Hematopoietic multipotent progenitor cell treated with erythropoietin and hydrocortisone succinate and interleukin-3 and kit ligand, for 6 days (in vitro differentiated cells): Measurements from ENCODE around the gene FLRT2.

Experiments used
- DNase-seq: peaks from one replicate; pipeline ENCODE4 v3.0.0-alpha.2; 2015

FLRT2 gene

DNA sequence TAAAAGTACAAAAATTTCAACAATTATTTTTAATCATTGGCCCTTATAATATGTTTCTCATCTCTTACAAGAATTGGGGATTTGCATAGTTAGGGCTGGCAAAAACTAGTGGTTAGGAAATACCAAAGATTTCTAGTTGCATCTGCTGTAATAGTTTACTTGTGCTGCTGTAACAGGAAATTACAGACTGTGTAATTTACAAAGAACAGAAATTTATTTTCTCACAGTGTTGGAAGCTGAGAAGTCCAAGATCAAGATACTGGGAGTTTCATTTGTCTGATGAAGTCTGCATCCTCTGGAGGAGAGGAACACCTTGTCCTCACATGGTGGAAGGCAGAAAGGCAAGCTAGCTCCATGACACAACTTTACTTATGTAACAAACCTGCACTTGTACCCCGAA lies 157.0 kb downstream of the FLRT2 start:
- DNase-seq: no peak

DNA sequence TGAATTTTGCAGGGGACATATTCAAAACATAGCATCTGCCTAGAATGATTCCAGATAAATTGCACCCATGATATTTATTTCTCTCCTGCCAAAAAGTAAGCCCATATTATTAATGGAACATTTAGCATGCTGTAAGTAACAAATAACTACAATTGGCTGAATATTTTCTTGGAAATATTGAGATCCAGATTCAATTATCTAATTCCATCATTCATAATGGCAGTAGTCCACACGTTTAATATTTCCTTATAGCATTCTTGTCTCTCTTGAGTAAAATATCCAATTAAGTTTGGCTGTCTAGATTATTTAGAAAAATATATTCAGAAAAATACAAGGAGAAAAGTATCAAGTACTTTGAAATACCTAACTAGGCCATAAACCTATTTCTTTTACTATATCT lies 157.5 kb downstream of the FLRT2 start:
- no peak for DNase-seq

DNA sequence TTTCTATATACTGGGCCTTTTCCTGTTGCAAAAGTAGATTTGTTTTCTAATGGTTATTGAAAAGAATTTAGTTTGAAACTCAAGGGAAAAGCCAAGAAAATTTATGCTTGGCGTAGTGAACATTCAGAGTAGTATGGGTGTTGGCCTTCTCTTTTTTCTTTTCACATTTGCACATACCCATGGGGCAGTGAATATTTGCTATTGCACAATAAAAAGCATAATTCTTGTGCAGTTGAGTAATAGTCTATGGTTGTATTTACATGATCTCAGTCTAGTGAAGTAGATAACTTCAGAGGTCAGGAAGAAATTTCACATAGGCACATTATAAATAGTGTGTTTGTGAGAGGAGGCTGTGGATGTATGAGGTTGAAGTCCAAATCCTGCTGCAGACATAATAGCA lies 158.1 kb downstream of the FLRT2 start:
- DNase-seq: no peak

DNA sequence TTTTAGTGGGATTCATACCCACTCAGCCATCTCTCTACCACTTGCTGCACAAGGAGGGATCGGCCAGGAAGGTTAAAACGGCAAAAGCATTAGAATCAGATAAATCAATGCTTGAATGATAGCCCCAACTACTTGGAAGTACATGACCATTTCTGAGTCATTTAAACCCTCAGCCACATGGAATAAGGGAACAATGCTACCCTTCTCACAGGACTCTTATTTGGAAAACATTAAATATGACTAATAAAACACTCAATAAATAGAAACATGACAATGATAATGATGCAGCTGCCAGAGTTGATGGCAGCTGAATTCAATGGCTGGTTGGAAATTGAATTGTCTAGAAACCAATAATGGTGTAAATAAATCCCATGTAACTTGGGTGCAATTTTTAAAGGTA lies 165.4 kb downstream of the FLRT2 start:
- DNase-seq: no peak

DNA sequence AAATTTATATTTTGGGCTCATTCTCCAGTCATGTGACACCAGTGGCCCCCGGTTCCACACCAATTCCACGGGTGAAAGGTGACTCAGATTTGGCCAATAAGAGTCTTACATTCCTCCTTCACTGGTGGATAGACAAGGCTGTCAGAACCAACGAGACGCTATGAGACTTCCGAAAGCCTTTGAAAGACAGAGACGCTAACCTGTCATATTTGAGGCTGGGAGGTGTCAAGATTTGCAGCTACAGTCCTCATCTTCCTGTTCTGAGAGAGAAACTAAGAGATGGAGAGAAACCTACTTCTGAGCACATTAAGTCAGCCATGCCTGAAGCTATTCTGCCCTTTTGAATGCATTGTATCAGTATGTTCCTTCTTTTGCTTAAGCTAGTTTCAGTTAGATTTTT lies 171.2 kb downstream of the FLRT2 start:
- DNase-seq: no peak

DNA sequence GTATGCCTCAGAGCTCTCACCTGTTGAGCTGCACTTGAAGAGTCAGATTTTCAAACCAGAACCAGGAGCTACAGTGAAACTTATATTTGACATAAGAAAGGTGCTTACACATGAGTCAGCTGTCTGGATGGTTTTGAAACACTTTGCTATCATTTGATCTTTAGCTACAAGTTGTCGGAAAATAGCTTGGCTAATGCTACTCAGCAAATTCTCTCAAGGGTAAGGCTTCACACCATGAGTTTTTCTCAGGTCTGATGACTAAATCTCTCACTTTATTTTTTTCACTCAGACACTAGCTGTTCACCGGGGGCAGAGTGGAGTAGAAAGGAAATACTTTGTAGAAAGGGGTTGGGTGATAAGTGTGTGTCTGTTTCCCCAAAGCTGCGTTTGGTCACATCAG lies 171.8 kb downstream of the FLRT2 start:
- no peak for DNase-seq

DNA sequence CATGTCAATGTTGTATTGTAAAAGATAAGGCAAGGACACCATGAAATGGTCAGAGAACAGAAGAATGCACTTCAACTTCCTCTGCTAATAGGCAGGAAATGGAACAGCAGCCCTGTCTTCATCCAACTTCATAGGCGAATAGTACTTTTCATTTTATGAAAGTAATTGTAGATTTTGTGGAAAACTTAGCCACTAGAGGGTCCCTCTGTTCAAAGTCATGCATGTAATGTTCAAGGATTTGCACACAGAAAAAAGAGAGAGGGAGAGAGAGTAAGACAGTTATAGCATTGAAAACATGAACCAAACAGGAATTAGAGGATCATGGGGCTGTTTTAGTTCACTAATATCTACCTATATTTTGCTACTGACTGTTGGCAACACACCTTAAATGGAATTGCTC lies 172.2 kb downstream of the FLRT2 start:
- DNase-seq: no peak

DNA sequence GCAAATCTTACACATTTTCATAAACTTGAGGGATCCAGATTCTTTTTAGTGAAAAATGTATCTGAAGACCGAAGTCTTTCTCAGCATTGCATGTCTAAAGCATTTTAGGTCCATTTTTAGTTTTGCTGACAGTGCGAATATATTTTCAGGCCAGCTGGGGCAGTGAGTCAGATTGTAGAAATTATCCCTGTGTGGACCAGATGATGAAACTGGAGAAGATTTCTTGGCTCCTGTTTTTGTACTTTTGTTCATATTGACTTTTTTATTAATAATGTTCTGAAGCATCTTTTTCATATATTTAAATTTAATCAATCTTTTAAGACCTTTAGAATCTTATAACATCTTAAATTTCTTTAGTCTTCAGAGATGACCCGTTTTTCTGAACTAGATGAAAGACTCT lies 173.1 kb downstream of the FLRT2 start:
- DNase-seq: no peak
